ENCODE results near the gene FEZ2.

DNA sequence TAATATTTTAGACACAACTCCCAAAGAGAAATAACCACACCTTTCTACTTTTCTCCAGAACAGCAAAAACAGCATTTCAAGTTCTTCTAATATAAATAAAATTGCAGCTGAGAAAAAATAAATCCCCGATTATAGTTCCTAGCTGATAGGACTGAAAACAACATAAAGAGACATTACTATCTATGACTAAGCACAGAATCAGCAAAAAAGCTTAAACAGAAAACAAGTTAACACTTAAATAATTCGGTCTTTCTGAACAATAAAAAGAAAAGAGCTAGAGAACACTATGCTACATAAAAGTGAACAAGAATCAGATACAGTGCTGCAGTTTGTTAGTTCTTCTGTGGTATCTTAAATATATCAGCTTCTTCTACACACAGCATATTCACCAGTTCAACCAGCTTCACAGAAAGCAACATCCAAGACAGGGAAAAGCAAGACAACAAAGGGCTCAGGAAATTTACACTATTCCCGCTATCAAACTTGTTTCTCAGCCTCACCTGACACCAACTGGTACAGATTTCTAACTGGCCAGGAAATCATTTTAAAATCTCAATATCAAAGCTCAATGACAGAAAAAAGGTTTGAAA is 28.6 kb downstream of the FEZ2 start:
- TF ChIP-seq, protein P1, sequence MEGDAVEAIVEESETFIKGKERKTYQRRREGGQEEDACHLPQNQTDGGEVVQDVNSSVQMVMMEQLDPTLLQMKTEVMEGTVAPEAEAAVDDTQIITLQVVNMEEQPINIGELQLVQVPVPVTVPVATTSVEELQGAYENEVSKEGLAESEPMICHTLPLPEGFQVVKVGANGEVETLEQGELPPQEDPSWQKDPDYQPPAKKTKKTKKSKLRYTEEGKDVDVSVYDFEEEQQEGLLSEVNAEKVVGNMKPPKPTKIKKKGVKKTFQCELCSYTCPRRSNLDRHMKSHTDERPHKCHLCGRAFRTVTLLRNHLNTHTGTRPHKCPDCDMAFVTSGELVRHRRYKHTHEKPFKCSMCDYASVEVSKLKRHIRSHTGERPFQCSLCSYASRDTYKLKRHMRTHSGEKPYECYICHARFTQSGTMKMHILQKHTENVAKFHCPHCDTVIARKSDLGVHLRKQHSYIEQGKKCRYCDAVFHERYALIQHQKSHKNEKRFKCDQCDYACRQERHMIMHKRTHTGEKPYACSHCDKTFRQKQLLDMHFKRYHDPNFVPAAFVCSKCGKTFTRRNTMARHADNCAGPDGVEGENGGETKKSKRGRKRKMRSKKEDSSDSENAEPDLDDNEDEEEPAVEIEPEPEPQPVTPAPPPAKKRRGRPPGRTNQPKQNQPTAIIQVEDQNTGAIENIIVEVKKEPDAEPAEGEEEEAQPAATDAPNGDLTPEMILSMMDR (IDR thresholded peaks at IDR 0.05): no peak
- TF ChIP-seq, protein P2, sequence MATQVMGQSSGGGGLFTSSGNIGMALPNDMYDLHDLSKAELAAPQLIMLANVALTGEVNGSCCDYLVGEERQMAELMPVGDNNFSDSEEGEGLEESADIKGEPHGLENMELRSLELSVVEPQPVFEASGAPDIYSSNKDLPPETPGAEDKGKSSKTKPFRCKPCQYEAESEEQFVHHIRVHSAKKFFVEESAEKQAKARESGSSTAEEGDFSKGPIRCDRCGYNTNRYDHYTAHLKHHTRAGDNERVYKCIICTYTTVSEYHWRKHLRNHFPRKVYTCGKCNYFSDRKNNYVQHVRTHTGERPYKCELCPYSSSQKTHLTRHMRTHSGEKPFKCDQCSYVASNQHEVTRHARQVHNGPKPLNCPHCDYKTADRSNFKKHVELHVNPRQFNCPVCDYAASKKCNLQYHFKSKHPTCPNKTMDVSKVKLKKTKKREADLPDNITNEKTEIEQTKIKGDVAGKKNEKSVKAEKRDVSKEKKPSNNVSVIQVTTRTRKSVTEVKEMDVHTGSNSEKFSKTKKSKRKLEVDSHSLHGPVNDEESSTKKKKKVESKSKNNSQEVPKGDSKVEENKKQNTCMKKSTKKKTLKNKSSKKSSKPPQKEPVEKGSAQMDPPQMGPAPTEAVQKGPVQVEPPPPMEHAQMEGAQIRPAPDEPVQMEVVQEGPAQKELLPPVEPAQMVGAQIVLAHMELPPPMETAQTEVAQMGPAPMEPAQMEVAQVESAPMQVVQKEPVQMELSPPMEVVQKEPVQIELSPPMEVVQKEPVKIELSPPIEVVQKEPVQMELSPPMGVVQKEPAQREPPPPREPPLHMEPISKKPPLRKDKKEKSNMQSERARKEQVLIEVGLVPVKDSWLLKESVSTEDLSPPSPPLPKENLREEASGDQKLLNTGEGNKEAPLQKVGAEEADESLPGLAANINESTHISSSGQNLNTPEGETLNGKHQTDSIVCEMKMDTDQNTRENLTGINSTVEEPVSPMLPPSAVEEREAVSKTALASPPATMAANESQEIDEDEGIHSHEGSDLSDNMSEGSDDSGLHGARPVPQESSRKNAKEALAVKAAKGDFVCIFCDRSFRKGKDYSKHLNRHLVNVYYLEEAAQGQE (IDR thresholded peaks at IDR 0.05; ENCODE audit: insufficient read depth in 1 of 2, low read depth in 2 of 2, low read length in 1 of 2): no peak
- TF ChIP-seq POLR2AphosphoS5 (IDR thresholded peaks at IDR 0.05; ENCODE audit: low read depth, low read length): no peak
- no peak for TF ChIP-seq TCF7L2 (IDR thresholded peaks at IDR 0.05; ENCODE audit: low read depth, low read length)

Data from Panc1 (cell line).